Keratinocyte (primary cell): ENCODE data around the gene TTC28. TPM values are rescaled to one million over a fixed set of nuclear protein-coding genes. Genes with fewer than 3 reads are reported as not detected.

ENCODE experiments used
- DNase-seq: peaks from one replicate; pipeline ENCODE4 v3.0.0-alpha.2; 2011; ENCODE audit warnings: low read depth, missing footprints, low spot score
- FAIRE-seq: peaks from 2 replicates; lab custom pipeline; 2011; peaks lifted over from hg19 to GRCh38; lab: Jason Lieb, UNC
- H2AFZ ChIP-seq: 2 replicates; pipeline ENCODE4 v1.6.0; 2012; ENCODE audit warnings: low read length, control low read depth, inconsistent platforms; ENCODE audit not compliant: control insufficient read depth
- H3K27ac ChIP-seq: 2 replicates; pipeline ENCODE4 v1.5.1; 2011; ENCODE audit warnings: low read length; ENCODE audit not compliant: control insufficient read depth, insufficient read depth
- H3K27me3 ChIP-seq: 3 replicates; pipeline ENCODE4 v1.6.0; 2011; ENCODE audit warnings: low read length; ENCODE audit not compliant: control insufficient read depth, insufficient read depth; ENCODE audit errors: extremely low read depth
- H3K36me3 ChIP-seq, 2 experiments: 2 replicates in 1 of 2; 3 replicates in 1 of 2; pipeline ENCODE4 v1.5.1; 2011; ENCODE audit warnings: low read length in 2 of 2, mild to moderate bottlenecking in 1 of 2; ENCODE audit not compliant: control insufficient read depth in 2 of 2, insufficient read depth in 2 of 2; ENCODE audit errors: extremely low read depth in 1 of 2
- H3K4me1 ChIP-seq: 3 replicates; pipeline ENCODE4 v1.5.1; 2011; ENCODE audit warnings: low read length; ENCODE audit not compliant: control insufficient read depth, insufficient read depth; ENCODE audit errors: extremely low read depth
- H3K4me2 ChIP-seq: 3 replicates; pipeline ENCODE4 v1.6.0; 2011; ENCODE audit warnings: low read depth, low read length; ENCODE audit not compliant: control insufficient read depth, insufficient read depth; ENCODE audit errors: extremely low read depth
- H3K4me3 ChIP-seq, 3 experiments: fragments of 200-600 bp in 1 of 3; sonication (generic) in 1 of 3; 2 replicates in 2 of 3; 3 replicates in 1 of 3; pipeline ENCODE4 v1.5.1; 2011 to 2016; ENCODE audit warnings: low read length in 3 of 3, mild to moderate bottlenecking in 3 of 3, control low read depth in 2 of 3, inconsistent platforms in 1 of 3, low read depth in 1 of 3, mixed read lengths in 1 of 3, mixed run types in 1 of 3, moderate library complexity in 1 of 3; ENCODE audit not compliant: control insufficient read depth in 2 of 3, insufficient read depth in 2 of 3; ENCODE audit errors: extremely low read depth in 1 of 3
- H3K79me2 ChIP-seq: 2 replicates; pipeline ENCODE4 v1.6.0; 2012; ENCODE audit warnings: low read length; ENCODE audit not compliant: control insufficient read depth, insufficient read depth
- H3K9ac ChIP-seq: 3 replicates; pipeline ENCODE4 v1.6.0; 2011; ENCODE audit warnings: low read length; ENCODE audit not compliant: control insufficient read depth, insufficient read depth; ENCODE audit errors: extremely low read depth
- H3K9me1 ChIP-seq: 3 replicates; pipeline ENCODE4 v1.6.0; 2011; ENCODE audit warnings: low read length; ENCODE audit not compliant: control insufficient read depth, insufficient read depth; ENCODE audit errors: extremely low read depth
- H3K9me3 ChIP-seq: 2 replicates; pipeline ENCODE4 v1.5.1; 2012; ENCODE audit warnings: low read depth, low read length; ENCODE audit not compliant: control insufficient read depth
- H4K20me1 ChIP-seq: 3 replicates; pipeline ENCODE4 v1.6.0; 2011; ENCODE audit warnings: low read length; ENCODE audit not compliant: control insufficient read depth, insufficient read depth; ENCODE audit errors: extremely low read depth
- CTCF ChIP-seq, 3 experiments: IDR thresholded peaks in 1 of 3; conservative IDR thresholded peaks in 1 of 3; optimal IDR thresholded peaks in 1 of 3; 2 replicates in 2 of 3; 3 replicates in 1 of 3; pipeline versions ENCODE3 to v1.5.1; 2011; ENCODE audit warnings: low read length in 3 of 3, mild to moderate bottlenecking in 3 of 3, moderate library complexity in 2 of 3, control low read depth in 1 of 3, inconsistent platforms in 1 of 3; ENCODE audit not compliant: insufficient read depth in 2 of 3; ENCODE audit errors: extremely low read depth in 1 of 3
- EZH2 ChIP-seq: IDR thresholded peaks from one replicate; pipeline ENCODE4 v1.6.1; 2012; ENCODE audit warnings: inconsistent platforms, mild to moderate bottlenecking, low read length, moderate library complexity
- dilution Hi-C: fragments of 300-500 bp; cut with MboI; formaldehyde crosslinking; loops from one replicate; pipeline ENCODE4 v1.7.0; 2020; ENCODE audit warnings: low sequenced_read_pairs; ENCODE audit not compliant: extremely low pct_ligation_motif_present
- polyA plus RNA-seq, 5 experiments: library from polyadenylated mRNA; depleted of rRNA in 3 of 5; stranded (reverse) in 3 of 5; stranded (forward) in 1 of 5; unstranded in 1 of 5; fragments of >200 nt; gene quantifications; 1 replicate in 1 of 5; 2 replicates in 3 of 5; 3 replicates in 1 of 5; pipeline versions ENCODE4 v1.2.1 to v1.2.3, GENCODE V29; 2011 to 2012; ENCODE audit warnings: missing spikeins in 2 of 5, low read depth in 1 of 5, low replicate concordance in 1 of 5

Gene TTC28
- polyA plus RNA-seq, 1 donor (not counting 4 experiments of a cell fraction or from before 2014, with no cell fraction given) = 0.66 TPM

DNA sequence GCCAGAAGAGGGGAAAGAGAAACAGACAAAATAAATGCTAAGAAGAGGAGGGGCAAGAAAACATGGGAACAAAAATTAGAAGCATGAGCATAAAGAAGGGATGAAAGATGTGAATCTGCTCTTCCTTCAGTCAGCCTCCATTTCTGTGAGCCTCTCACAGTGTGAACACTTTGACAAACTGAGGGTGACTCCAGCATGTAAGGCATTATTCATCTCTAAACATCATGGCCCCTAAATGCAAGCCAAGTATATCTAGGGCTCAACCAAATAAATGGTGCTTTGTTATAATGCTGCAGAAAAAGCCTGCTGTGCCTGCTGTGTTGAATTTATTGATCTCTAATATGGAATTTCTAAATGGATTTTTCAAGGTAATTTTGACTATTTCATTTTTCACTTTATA, 281.3 kb downstream of the TTC28 start:
- H2AFZ ChIP-seq = no peak overlapping the region
- no peak overlapping the region for H3K4me2 ChIP-seq
- TF ChIP-seq CTCF (optimal IDR thresholded peaks at IDR 0.05 in 1 of 3, IDR thresholded peaks at IDR 0.05 in 1 of 3, conservative IDR thresholded peaks at IDR 0.05 in 1 of 3; ENCODE audit: extremely low read depth in 1 of 3, insufficient read depth in 2 of 3, low read length in 3 of 3) = no peak
- no peaks in the 10 kb centered on the region for H3K9me3 ChIP-seq
- DNase-seq (no peak), FAIRE-seq (no peak)
- H3K9ac ChIP-seq = no peak overlapping the region
- dilution Hi-C loops = no loop called here
- H3K4me3 ChIP-seq = no peak overlapping the region
- H3K79me2 ChIP-seq = no peaks in the 10 kb centered on the region
- no peaks in the 10 kb centered on the region for H3K9me1 ChIP-seq
- no peaks in the 10 kb centered on the region for H4K20me1 ChIP-seq
- no peaks in the 10 kb centered on the region for H3K4me1 ChIP-seq
- H3K27me3 ChIP-seq = no peaks in the 10 kb centered on the region
- H3K27ac ChIP-seq = no peak overlapping the region
- H3K36me3 ChIP-seq = no peaks in the 10 kb centered on the region

DNA sequence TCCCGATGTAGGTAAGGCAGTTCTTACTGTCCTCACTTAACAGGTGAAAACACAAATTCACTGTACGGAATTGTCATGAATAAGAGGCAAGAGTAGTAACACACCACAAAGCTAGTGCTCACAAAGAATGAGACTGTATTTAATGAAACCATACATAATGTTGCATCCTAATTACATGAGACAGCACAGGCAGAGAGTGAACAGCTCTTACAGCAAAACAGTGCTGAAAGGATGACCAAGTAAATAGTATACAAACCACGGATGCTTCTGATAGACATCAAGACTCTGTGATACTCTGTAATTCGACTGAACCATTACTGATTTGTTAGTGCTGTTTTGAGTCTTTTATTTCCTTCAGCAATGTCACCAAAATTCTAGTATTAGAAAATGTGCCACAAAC, 282.3 kb downstream of the TTC28 start:
- Histone ChIP-seq H3K4me3 (no peak overlapping the region), H3K79me2 (no peaks in the 10 kb centered on the region), H2AFZ (no peak overlapping the region), H3K4me1 (no peaks in the 10 kb centered on the region), H3K27me3 (no peaks in the 10 kb centered on the region), H4K20me1 (no peaks in the 10 kb centered on the region), H3K9me3 (no peaks in the 10 kb centered on the region), H3K36me3 (no peaks in the 10 kb centered on the region), H3K27ac (no peak overlapping the region), H3K9me1 (no peaks in the 10 kb centered on the region), H3K9ac (no peak overlapping the region), H3K4me2 (no peak overlapping the region)
- no peak for DNase-seq
- dilution Hi-C loops = no loop called here
- FAIRE-seq = no peak
- TF ChIP-seq EZH2 = no peak
- TF ChIP-seq CTCF (optimal IDR thresholded peaks at IDR 0.05 in 1 of 3, IDR thresholded peaks at IDR 0.05 in 1 of 3, conservative IDR thresholded peaks at IDR 0.05 in 1 of 3; ENCODE audit: extremely low read depth in 1 of 3, insufficient read depth in 2 of 3, low read length in 3 of 3) = no peak
